ENCODE results near the gene MAP7.

GRCh38 chr6:136319732-136320131 lies 230.5 kb downstream of the MAP7 start:
- TF ChIP-seq EZH2 (optimal IDR thresholded peaks at IDR 0.05; ENCODE audit: low read depth, low read length), result no peak
- TF ChIP-seq, protein P1, sequence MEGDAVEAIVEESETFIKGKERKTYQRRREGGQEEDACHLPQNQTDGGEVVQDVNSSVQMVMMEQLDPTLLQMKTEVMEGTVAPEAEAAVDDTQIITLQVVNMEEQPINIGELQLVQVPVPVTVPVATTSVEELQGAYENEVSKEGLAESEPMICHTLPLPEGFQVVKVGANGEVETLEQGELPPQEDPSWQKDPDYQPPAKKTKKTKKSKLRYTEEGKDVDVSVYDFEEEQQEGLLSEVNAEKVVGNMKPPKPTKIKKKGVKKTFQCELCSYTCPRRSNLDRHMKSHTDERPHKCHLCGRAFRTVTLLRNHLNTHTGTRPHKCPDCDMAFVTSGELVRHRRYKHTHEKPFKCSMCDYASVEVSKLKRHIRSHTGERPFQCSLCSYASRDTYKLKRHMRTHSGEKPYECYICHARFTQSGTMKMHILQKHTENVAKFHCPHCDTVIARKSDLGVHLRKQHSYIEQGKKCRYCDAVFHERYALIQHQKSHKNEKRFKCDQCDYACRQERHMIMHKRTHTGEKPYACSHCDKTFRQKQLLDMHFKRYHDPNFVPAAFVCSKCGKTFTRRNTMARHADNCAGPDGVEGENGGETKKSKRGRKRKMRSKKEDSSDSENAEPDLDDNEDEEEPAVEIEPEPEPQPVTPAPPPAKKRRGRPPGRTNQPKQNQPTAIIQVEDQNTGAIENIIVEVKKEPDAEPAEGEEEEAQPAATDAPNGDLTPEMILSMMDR (IDR thresholded peaks at IDR 0.05; ENCODE audit: low read length), result no peak

All from MM.1S (cell line).